T-helper 1 cell treated with Interleukin-12 subunit alpha and Interleukin-12 subunit beta and Interleukin-4 antibody, amounts not matched to agents 30 ng/mL and 1 ng/mL, for 36 hours (primary cell): ENCODE data around the gene FAM222B. TPM values are rescaled to one million over a fixed set of nuclear protein-coding genes. Genes with fewer than 3 reads are reported as not detected.
"Not testable (repeated sequence)": the region's sequence is repeated elsewhere in the genome, so short reads cannot be mapped to it uniquely, and the experiment has no call there.

ENCODE experiments used
- intact Hi-C: fragments of 100-400 bp; cut with micrococcal nuclease; formaldehyde crosslinking; loops from one replicate; pipeline ENCODE4 v1.15.1; 2024
- total RNA-seq: library from RNA; stranded (reverse); gene quantifications from 2 replicates; pipeline ENCODE4 v1.2.3, GENCODE V29; 2022

Gene FAM222B, protein sequence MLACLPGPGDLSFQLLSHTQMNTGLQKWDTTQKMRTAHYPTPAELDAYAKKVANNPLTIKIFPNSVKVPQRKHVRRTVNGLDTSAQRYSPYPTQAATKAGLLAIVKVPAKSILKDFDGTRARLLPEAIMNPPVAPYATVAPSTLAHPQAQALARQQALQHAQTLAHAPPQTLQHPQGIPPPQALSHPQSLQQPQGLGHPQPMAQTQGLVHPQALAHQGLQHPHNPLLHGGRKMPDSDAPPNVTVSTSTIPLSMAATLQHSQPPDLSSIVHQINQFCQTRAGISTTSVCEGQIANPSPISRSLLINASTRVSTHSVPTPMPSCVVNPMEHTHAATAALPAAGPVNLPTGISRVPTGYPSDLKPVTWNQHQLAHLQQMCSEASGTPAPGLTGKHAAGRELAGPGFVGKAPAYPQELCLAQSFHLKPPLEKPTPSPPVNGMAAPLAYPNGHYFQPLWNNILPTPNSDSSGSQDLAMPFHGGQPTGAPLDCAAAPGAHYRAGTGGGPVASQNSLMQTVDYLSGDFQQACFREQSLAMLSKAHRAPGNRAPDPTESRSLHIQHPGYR
- total RNA-seq: 23.9 and 24.2 TPM in 2 replicates

DNA sequence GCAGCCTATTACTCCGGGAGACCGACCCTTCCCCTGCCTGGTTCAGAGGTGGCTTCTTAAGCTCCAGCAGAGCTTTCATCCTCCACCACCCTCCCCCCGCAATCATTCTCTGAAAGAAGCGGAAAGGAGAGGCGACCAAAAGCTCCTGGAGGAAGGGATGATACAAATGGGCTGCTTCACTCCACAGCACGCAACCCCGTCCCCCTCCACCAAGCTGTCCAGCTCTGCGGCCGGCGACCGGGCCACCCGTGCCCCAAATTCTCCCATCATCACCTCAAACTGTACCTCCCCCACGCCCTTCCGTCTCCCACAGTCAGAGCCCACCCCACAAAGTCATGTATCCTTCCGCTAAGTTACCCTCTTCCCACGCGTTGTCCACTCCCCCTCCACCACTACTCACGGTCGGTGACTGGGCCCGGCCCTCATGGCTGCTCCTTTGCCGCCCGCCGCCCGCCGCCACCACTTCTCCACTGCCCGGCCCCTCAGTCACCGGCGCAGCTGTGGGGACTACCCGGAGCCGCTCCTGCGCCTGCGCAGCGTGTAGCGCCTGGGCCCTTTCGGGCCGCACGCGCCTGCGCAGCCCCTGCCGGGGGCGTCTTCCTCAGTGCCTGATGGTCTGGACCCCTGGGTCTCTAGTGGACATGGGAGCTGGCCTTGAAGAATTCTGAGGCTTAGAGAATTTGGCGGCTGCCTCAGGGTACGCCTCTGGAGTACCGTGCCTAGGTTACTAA, at the start of gene FAM222B:
Gene FAM222B, minus strand, starts transcription at position 509 of the 731 bp plus-strand sequence. CDS start 76,123 bp downstream, outside the sequence.
- intact Hi-C loops: loop anchor here (1.0 to 10.0 kb wide), 8 partner anchors 12 to 178 kb away; partner anchors contain the start of genes DHRS13, NEK8, PHF12 and SDF2

DNA sequence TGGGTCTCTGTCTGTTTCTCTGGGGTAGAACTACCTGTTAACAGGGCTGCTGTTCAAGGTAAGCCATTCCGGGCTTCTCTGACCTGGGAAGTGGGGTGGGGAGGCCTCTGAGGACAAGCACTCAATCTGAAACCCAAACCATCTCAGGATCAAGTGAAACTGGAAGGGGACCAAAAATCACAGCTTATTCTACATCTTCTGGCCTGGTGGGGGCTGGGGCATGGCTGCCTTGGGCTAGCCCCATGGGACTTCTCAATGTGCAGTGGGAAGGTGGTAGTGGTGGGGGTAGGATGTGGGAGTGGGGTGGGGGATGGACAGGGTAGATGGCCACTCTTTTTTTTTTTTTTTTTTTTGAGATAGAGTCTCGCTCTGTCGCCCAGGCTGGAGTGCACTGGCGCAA, 49.4 kb upstream of the FAM222B start:
- intact Hi-C loops: loop anchor here (2.0 to 5.0 kb wide), 2 partner anchors 21 to 230 kb away; partner anchors contain the start of genes SDF2 and SUPT6H

DNA sequence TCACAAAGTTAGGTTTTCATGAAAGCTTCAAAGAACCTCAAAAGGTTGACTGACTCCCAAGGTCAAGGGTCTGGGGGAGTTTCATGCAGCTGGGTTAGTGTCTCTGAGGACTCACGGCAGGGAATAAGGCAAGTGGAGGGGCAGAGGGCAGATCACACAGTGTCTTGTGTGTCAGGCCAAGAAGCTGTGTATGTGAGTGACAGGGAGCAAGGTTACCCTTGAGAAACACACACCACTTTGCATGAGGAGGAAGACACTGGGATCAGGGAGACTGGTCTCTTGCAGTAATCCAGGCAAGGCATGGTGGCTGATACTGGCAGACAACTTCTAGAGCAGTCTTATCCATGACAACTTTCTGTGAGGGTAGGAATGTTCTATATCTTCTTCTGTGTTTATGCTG, 48.6 kb upstream of the FAM222B start:
- intact Hi-C loops: loop anchor here (5.0 kb wide), 1 partner anchor 229 kb away; the partner anchor contains the start of genes SDF2 and SUPT6H

DNA sequence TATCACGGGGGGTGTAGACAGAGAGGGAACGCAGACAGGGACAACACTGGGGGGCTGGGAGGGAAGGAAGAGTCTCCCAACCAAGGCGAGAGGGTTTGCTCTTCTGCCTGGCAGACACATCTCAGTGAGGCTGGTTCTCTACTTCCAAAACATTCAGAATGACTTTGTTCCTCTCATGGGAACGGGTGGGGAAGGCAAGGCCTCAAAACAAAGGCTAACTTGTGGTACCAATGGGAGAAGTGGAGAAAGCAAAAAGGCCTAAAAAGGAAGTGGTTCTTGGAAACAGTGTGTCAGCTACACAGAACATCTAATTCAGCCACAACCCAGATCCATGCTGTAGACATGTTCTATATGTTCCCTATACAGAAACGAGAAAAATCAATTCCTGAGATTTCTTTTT, 47.4 kb upstream of the FAM222B start:
- intact Hi-C loops: loop anchor here (5.0 kb wide), 1 partner anchor 228 kb away; the partner anchor contains the start of genes SDF2 and SUPT6H

DNA sequence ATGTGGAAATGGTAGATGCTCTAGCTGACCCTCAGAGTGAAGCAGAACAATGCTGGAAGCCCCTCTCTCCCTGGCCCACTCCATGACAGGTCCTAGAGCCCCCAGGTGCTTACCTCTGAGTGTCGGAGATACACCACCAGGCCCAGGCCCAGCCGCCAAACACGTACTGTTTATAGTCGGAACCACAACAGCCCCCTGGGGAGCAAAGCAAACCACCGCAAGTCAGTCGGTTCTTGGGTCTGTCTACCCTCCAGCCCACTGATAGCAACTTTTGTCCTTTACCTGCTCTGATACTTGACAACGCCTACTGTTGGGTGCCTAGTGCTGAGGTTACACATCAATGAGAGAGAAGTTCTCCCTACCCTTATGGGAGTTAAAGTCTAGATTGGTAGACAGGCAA, 46.2 kb upstream of the FAM222B start:
- intact Hi-C loops: no loop called here

DNA sequence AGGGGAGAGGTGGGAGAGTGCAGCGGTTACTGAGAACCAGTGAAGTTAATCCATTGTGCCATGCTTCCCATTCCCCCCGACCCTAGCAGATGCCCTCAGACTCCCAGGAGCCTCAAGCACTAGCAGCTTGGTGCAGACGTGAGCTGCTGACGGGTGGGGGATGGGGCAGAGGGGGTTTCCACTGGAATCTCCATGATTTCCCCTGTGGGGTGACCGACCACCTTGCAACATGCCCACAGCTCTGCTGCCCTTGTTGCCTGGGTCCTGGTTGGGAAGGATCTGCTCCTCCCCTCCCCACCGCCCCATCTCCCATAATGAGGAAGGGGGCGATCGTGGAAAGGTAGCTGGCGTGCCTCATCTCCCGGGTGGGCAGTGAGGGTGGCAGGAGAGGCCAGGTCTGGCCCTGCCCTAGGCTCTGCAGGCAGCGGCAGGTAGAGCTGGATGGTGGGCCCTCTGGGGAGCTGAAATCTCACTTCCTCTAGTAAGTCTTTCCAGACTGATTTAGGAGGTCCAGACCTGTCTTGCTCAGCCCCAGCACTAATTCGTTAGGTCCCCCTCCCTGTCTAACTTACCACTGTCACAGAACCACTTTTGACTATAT, 45.4 kb upstream of the FAM222B start:
- intact Hi-C loops: no loop called here

DNA sequence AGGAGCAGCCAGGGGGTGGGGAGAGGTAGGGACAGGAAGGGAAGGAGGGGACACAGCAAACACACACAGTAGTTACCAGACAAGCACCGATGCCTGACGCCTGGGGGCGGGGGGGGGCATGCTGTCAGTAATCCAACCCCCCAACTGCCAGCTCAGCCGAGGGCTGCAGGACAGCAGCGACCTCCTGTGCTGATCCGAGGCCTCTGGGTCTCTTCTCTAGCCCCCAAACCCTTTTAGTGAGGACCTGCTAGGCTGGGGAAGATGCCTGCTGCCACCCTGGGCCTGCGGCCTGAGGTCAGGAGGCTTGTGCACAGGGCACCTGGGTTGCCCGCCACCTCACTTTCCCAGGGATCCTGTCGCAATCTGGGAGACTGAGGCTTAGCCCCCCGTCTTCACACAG, 43.4 kb upstream of the FAM222B start:
- intact Hi-C loops: no loop called here

DNA sequence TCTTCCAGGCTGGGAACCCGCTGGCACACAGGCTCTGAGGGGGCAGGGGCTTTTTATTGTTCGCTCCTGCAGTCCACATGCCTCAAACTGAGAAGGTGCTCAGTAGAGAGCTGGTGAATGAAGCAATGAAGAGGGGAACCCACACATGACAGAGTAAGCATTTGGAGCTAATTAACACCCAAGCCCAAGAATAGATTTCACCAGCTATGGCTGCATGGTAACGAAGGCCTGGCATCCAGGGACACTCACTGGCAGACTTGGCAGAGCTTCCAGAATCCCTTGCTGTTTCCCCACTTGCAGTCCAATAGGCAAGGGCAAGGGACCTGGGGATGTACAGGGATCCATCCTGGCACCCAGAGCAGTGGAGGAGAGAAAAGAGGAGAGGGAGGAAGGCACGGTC, 42.8 kb upstream of the FAM222B start:
- intact Hi-C loops: no loop called here

DNA sequence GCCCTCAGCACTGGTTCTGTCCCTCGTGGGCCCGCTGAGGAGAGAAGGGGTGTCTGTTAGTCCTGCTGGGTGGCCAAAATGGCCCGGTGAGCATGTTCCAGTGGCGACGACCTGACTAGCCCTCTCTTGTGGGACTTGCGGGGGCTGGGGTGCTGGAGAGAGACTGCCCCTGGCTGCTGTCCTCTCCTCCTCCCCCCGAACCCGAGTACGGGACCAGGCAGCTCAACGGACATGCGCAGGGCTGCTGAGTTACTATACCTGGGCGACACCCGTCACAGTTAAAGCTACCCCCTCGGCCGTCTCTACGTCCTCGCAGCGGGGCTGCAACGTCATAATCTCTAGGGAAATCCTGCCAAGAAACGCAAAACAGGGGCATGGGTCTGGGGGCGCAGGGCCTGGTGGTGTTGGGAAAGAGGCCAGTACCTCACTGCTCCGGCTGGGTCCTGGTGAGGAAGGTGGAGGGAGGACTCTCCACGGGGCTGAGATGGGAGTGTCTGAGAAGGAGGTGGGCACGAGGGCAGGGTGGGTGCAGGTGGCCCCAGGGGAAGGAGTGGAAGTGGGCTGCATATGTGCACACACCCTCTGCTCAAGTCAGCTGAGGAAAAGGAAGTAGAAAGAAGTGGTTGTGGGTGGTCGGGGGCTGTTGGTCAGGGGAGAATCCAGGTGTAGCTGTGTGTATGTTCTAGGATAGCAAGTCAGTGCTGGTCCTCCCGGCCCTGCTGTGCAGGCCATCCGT, 41.5 kb upstream of the FAM222B start:
- intact Hi-C loops: no loop called here

DNA sequence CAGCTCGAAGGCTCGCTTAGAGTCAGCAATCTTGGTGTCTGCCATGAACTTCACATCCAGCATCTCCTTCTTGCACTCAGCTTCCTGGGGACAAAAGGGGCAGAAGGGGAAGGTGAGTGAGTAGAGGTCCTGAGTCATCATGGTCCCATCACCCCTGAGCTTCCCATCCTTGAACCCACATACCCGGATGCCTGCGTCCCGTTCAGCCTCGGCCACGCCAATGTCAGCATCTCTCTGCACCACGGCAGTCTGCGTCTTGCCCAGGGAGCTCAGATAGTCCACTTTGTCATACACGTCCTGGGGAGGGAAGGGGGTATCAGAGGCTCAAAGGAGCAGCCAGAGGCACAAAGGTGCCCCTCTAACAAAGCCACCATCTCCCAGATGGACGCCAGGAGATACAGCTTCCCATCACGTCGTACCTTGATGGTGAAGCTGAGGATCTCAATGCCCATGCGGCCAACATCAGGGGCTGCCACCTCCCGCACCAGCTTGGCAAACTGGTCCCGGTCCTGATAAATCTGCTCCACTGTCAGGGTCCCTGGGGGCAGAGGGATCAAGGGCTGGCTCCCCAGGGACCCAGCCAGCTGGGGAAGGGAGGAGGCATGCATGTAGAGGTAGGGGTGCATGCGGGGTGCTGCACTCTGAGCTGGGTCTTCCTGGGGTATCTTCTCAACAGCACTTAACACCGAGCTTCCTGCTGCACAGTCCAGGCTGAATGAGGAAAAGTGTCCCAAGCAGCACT, 39.7 kb upstream of the FAM222B start:
- intact Hi-C loops: no loop called here

DNA sequence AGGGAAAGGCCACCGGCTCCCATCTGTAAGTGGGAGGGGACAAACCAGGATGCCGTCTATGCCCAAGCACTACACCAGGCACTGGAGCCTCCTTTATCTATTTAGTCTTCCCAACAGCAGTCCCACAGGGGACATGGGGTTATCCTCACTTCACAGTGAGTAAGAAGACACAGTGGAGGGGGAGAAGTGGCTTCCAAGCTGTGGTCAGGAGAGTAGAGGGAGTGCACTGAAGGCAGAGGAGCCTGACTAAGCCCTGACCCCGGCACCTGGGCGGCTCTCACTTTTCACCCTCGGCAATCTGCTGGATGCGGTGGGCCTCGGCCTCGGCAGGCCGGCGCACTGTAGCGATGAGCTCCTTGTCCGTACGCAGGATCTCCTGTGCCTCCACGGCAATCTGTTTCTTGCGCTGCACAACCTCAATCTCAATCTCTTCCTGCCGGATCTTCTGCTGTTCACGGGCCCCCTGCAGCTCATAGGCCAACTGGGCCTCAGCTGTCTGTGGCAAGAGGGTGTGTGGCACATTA, 39.0 kb upstream of the FAM222B start:
- intact Hi-C loops: no loop called here

DNA sequence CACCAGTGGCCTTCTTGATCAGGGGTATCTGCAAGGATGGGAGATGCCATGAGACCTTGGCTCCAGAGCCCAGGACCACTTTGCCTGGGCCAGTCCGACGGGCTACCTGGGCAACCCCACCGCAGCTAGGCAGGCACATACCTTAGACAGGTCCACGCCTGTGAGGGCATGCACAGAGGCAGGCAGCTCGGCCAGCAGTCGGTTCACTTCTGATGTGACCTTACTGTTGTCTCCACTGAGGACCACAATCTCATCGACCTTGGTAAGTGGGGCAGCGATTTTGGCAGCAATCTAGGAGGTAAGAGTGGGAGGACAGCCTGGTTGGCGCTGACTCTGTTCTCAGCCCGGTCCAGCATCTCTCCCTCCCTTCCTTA, 38.0 kb upstream of the FAM222B start:
- intact Hi-C loops: no loop called here

DNA sequence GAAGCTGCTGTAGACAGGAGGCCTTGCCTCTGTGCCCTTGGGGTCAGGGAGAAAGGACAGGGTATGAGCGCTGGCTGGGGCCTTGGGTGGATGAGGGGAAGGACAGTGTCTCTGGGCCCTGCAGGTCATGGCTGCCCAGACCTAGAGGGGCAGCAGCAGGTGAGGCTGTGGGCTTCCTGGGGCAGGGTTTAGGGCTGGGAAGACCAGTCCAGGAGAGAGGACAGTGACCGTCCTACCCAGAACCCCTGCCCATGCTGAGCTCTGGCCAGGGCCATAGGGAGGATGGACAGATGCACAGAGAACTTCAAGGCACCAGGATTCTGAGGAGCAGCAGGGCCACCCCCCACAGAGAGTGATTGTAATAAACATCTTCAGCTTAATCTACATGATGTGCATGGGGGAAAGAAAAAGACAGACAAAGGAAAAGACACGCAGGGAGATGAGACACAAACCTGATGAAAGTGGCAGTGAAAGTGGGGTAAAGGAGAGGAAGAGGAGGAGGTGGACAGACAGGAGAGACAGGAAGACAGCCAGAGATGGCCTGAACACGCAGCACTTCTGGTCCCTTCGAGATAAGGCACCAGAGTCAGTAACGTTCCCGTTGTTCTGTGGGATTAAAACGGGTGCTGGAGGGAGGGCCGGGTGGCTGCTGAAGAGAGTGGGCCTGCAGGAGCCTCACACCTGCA, 37.4 kb upstream of the FAM222B start:
- intact Hi-C loops: loop anchor here (2.0 kb wide), 1 partner anchor 31 kb away; no protein-coding TSS in a partner anchor

DNA sequence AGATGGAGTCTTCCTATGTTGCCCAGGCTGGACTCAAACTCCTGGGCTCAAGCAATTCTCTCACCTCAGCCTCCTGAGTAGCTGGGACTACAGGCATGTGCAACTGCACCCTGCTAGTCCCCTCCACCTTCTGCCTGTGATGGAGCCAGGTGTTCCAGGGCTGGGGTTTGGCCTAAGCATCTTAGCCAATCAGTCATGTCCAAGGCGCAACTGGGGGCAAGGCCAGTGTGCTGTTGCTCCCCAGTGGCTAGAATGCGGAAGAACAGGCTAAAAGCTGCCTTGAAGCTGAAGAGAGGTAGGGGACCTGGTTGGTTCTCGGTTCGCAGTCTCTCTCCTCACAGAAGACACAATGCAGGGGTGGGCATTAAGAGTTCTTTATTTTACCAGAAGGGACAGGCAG, 36.4 kb upstream of the FAM222B start:
- intact Hi-C loops: loop anchor here (2.0 kb wide), 1 partner anchor 30 kb away; no protein-coding TSS in a partner anchor

DNA sequence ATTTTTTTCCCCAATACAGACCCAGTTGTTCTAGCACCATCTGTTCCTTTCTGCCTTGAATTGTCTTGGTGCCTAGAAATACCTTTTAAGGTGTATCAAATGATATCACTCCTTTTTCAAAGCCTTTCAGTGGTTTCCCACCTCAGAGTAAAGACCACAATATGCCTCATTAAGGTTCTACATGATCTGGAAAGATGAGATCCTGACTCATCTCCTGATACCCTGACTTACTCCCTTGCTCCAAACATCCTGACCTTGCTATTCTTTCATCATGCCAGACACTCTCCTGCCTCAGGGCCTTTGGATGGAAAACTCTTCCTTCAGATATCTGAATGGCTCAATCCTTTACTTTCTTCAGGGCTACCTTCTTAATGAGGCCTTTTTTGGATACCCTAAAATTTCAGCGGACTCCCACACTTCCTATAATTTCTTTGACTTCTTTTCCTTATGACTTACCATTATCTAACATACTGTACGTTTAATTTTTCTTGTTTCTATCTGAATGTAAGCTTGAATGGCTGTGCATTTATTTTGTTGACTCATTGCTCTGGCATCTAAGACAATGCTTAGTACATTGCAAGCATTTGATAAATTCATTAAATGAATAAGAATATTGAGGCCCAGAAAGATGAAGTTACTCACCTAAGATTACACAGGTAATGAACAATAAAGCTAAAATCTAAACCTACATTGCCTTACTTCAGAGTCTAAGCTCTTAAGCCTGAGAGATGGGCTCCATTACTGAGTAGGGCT, 35.7 kb upstream of the FAM222B start:
- intact Hi-C loops: loop anchor here (2.0 kb wide), 1 partner anchor 30 kb away; no protein-coding TSS in a partner anchor

DNA sequence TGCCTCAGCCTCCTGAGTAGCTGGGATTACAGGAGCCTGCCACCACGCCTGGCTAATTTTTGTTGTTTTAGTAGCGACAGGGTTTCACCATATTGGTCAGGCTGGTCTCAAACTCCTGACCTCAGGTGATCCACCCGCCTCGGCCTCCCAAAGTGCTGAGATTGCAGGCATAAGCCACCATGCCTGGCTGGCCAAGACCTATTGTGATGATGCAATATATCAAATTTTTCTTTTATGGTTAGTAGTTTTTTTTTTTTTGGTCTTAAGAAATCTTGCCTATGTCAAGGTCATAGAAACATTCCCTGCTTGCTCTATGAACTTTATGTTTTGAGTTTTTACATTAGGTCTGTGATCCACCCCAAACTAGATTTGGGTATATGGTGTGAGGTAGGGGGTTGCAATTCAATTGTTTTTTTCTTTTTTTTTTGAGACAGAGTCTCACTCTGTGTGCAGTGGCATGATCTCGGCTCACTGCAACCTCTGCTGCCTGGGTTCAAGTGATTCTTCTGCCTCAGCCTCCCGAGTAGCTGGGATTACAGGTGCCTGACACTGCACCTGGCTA, 34.6 kb upstream of the FAM222B start:
- intact Hi-C loops: not testable (repeated sequence)

DNA sequence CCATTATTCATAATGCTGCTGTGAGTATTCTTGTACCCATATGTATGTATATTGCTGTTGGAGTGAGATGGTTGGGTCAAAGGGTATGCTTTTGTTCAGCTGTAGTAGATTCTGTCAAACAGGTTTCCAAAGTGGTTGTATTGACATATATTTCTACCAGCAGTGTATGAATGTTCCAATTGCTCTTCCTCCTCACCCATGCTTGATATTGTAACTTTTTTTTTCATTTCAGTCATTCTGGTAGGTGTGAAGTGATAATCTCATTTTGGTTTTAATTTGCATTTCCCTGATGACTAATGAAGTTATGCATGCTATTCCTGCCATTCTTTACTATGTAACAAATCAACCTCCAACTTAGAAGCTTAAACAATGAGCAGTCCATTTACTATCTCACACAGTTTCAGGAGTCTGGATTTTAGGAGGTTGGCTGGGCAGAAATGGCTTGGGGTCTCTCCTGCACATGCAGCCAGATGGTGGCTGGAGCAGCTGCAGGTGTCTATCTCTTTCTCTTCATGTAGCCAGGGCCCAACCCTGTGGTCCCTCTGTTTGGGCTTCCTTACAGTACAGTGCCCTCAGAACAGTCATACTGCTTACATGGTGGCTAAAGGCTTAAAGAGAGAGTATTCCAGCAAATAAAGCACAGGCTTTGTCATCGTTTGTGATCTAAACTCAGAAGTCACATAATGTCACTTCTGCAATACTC, 33.4 kb upstream of the FAM222B start:
- intact Hi-C loops: no loop called here
